ENCODE results near the gene ZBTB20. TPM values are rescaled to one million over a fixed set of nuclear protein-coding genes. Genes with fewer than 3 reads are reported as not detected.

The ZBTB20 gene
- total RNA-seq, 1 experiment from 2014 or later: 12.8 TPM

GRCh38 chr3:114506591-114507300 lies 640.3 kb downstream of the ZBTB20 start:
- Mint-ChIP-seq H3K27ac (ENCODE audit: unreplicated experiment) (no peak overlapping the region), H3K4me3 (ENCODE audit: unreplicated experiment) (no peak overlapping the region), H3K27me3 (ENCODE audit: insufficient read depth, unreplicated experiment) (no peaks in the 10 kb centered on the region), H3K36me3 (ENCODE audit: insufficient read depth, unreplicated experiment) (no peaks in the 10 kb centered on the region), H3K4me1 (ENCODE audit: low read depth, unreplicated experiment) (peaks cover 13% of the 10 kb centered on the region), H3K9me3 (ENCODE audit: unreplicated experiment) (no peaks in the 10 kb centered on the region)
- intact Hi-C loops (cut with micrococcal nuclease; ENCODE audit: unreplicated experiment): no loop called here
- BruUV-seq (replicated peaks): no TSS peak
- Histone ChIP-seq H3K4me3 (ENCODE audit: low read depth, low read length) (no peak overlapping the region), H3K9me3 (no peaks in the 10 kb centered on the region), H3K36me3 (ENCODE audit: control insufficient read depth, insufficient read depth, low read length) (no peaks in the 10 kb centered on the region), H3K27me3 (replicated peaks; ENCODE audit: control insufficient read depth, insufficient read depth, low read length) (no peaks in the 10 kb centered on the region), H3K4me1 (0 out of 2 replicates have a peak, but pooled peaks cover 3% of the 10 kb centered on the region)
- ChIA-PET CTCF (no interaction called here), POLR2A (no interaction called here)
- no peak for TF ChIP-seq CTCF (IDR thresholded peaks at IDR 0.05; ENCODE audit: insufficient read depth in 1 of 2, low read depth in 1 of 2, low read length in 1 of 2, severe bottlenecking in 1 of 2, unreplicated experiment in 1 of 2)
- DNase-seq: no peak

GRCh38 chr3:114504941-114505628 lies 642.0 kb downstream of the ZBTB20 start:
- Mint-ChIP-seq H3K4me1 (ENCODE audit: low read depth, unreplicated experiment) (peaks cover 15% of the 10 kb centered on the region), H3K4me3 (ENCODE audit: unreplicated experiment) (no peak overlapping the region), H3K36me3 (ENCODE audit: insufficient read depth, unreplicated experiment) (no peaks in the 10 kb centered on the region), H3K9me3 (ENCODE audit: unreplicated experiment) (no peaks in the 10 kb centered on the region), H3K27me3 (ENCODE audit: insufficient read depth, unreplicated experiment) (no peaks in the 10 kb centered on the region), H3K27ac (ENCODE audit: unreplicated experiment) (no peak overlapping the region)
- POLR2A ChIA-PET: no interaction called here
- CTCF ChIA-PET: no interaction called here
- DNase-seq: no peak
- BruUV-seq (replicated peaks): no TSS peak
- Histone ChIP-seq H3K4me3 (ENCODE audit: low read depth, low read length) (no peak overlapping the region), H3K27me3 (replicated peaks; ENCODE audit: control insufficient read depth, insufficient read depth, low read length) (no peaks in the 10 kb centered on the region), H3K9me3 (no peaks in the 10 kb centered on the region), H3K36me3 (ENCODE audit: control insufficient read depth, insufficient read depth, low read length) (no peaks in the 10 kb centered on the region), H3K4me1 (0 out of 2 replicates have a peak, but pooled peaks cover 3% of the 10 kb centered on the region)
- intact Hi-C loops (cut with micrococcal nuclease; ENCODE audit: unreplicated experiment): no loop called here
- TF ChIP-seq CTCF (IDR thresholded peaks at IDR 0.05; ENCODE audit: insufficient read depth in 1 of 2, low read depth in 1 of 2, low read length in 1 of 2, severe bottlenecking in 1 of 2, unreplicated experiment in 1 of 2): no peak

- H3K36me3 Mint-ChIP-seq (ENCODE audit: insufficient read depth, unreplicated experiment): peaks cover 4% of the 10 kb centered on the region
- intact Hi-C loops (cut with micrococcal nuclease; ENCODE audit: unreplicated experiment): no loop called here
- Histone ChIP-seq H3K27me3 (replicated peaks; ENCODE audit: control insufficient read depth, insufficient read depth, low read length) (no peaks in the 10 kb centered on the region), H3K4me1 (peaks cover 22% of the 10 kb centered on the region), H3K36me3 (ENCODE audit: control insufficient read depth, insufficient read depth, low read length) (no peaks in the 10 kb centered on the region), H3K9me3 (no peaks in the 10 kb centered on the region), H3K4me3 (ENCODE audit: low read depth, low read length) (no peak overlapping the region)
- H3K27ac Mint-ChIP-seq (ENCODE audit: unreplicated experiment): no peak overlapping the region
- no peaks in the 10 kb centered on the region for H3K27me3 Mint-ChIP-seq (ENCODE audit: insufficient read depth, unreplicated experiment)
- ChIA-PET POLR2A (no interaction called here), CTCF (no interaction called here)
- no peaks in the 10 kb centered on the region for H3K9me3 Mint-ChIP-seq (ENCODE audit: unreplicated experiment)
- TF ChIP-seq CTCF (IDR thresholded peaks at IDR 0.05; ENCODE audit: insufficient read depth in 1 of 2, low read depth in 1 of 2, low read length in 1 of 2, severe bottlenecking in 1 of 2, unreplicated experiment in 1 of 2): no peak
- no peak for DNase-seq
- peaks cover 32% of the 10 kb centered on the region for H3K4me1 Mint-ChIP-seq (ENCODE audit: low read depth, unreplicated experiment)
- no TSS peak for BruUV-seq (replicated peaks)
- no peak overlapping the region for H3K4me3 Mint-ChIP-seq (ENCODE audit: unreplicated experiment)
Measured at GRCh38 chr3:114502204-114502603, 644.9 kb downstream of the ZBTB20 start.

Data from Caco-2 (cell line).